Mesenchymal stem cell (in vitro differentiated cells and primary cell): Measurements from ENCODE around the gene ARHGAP9.
"Not testable (repeated sequence)": the region's sequence is repeated elsewhere in the genome, so short reads cannot be mapped to it uniquely, and the experiment has no call there.

ENCODE experiments used
- DNase-seq: peaks from one replicate; pipeline ENCODE4 v3.0.0-alpha.2; 2013
- H2AFZ ChIP-seq: one replicate; pipeline ENCODE4 v1.6.1; 2013; ENCODE audit warnings: low read depth, mild to moderate bottlenecking, control low read depth, inconsistent platforms, low read length, moderate library complexity
- H2AK5ac ChIP-seq: 2 replicates; pipeline ENCODE4 v1.6.1; 2013; ENCODE audit warnings: low read length, moderate library complexity, mild to moderate bottlenecking, inconsistent platforms; ENCODE audit not compliant: severe bottlenecking
- H2BK120ac ChIP-seq: one replicate; pipeline ENCODE4 v1.6.1; 2013; ENCODE audit warnings: low read depth, mild to moderate bottlenecking, inconsistent platforms, low read length, moderate library complexity
- H2BK12ac ChIP-seq, 2 experiments: one replicate each; pipeline ENCODE4 v1.6.1; 2013; ENCODE audit warnings: inconsistent platforms in 2 of 2, low read length in 2 of 2, mild to moderate bottlenecking in 2 of 2, moderate library complexity in 2 of 2, control low read depth in 1 of 2
- H2BK15ac ChIP-seq: one replicate; pipeline ENCODE4 v1.6.1; 2013; ENCODE audit warnings: mild to moderate bottlenecking, low read depth, inconsistent platforms; ENCODE audit not compliant: poor library complexity, severe bottlenecking
- H2BK5ac ChIP-seq: 2 replicates; pipeline ENCODE4 v1.6.1; 2013; ENCODE audit warnings: low read depth, mild to moderate bottlenecking, low read length, control low read depth, inconsistent platforms; ENCODE audit not compliant: poor library complexity, severe bottlenecking
- H3K14ac ChIP-seq, 2 experiments: one replicate each; pipeline ENCODE4 v1.6.1; 2013; ENCODE audit warnings: inconsistent platforms in 2 of 2, low read length in 2 of 2, control low read depth in 1 of 2, mild to moderate bottlenecking in 1 of 2, moderate library complexity in 1 of 2
- H3K18ac ChIP-seq, 2 experiments: one replicate each; pipeline ENCODE4 v1.6.1; 2013; ENCODE audit warnings: inconsistent platforms in 2 of 2, low read length in 2 of 2, control low read depth in 1 of 2, low read depth in 1 of 2, mild to moderate bottlenecking in 1 of 2
- H3K23ac ChIP-seq, 2 experiments: one replicate each; pipeline ENCODE4 v1.6.1; 2013; ENCODE audit warnings: inconsistent platforms in 2 of 2, low read length in 2 of 2, mild to moderate bottlenecking in 2 of 2, moderate library complexity in 2 of 2, control low read depth in 1 of 2
- H3K27ac ChIP-seq: 2 replicates; pipeline ENCODE4 v1.5.1; 2013; ENCODE audit warnings: mild to moderate bottlenecking, moderate library complexity, low read length, control low read depth, inconsistent platforms; ENCODE audit not compliant: poor library complexity, severe bottlenecking
- H3K27me3 ChIP-seq, 2 experiments: 2 replicates each; pipeline versions ENCODE4 v1.6.1 to v1.7.0; 2013; ENCODE audit warnings: low read length in 2 of 2, mild to moderate bottlenecking in 2 of 2, moderate library complexity in 2 of 2, control low read depth in 1 of 2, inconsistent platforms in 1 of 2; ENCODE audit not compliant: control insufficient read depth in 1 of 2, insufficient read depth in 1 of 2
- H3K36me3 ChIP-seq, 2 experiments: 2 replicates each; pipeline versions ENCODE4 v1.6.1 to v1.7.0; 2013; ENCODE audit warnings: low read length in 2 of 2, control low read depth in 1 of 2, inconsistent platforms in 1 of 2, low read depth in 1 of 2, mild to moderate bottlenecking in 1 of 2; ENCODE audit not compliant: insufficient read depth in 2 of 2, control insufficient read depth in 1 of 2
- H3K4ac ChIP-seq, 2 experiments: one replicate each; pipeline ENCODE4 v1.6.1; 2013; ENCODE audit warnings: inconsistent platforms in 2 of 2, low read length in 2 of 2, mild to moderate bottlenecking in 2 of 2, moderate library complexity in 2 of 2, control low read depth in 1 of 2, low read depth in 1 of 2
- H3K4me1 ChIP-seq: 2 replicates; pipeline ENCODE4 v1.6.1; 2013; ENCODE audit warnings: low read depth, low read length, control low read depth; ENCODE audit not compliant: control insufficient read depth, insufficient read depth
- H3K4me2 ChIP-seq: 2 replicates; pipeline ENCODE4 v1.6.1; 2013; ENCODE audit warnings: low read length, mild to moderate bottlenecking, inconsistent platforms; ENCODE audit not compliant: poor library complexity, severe bottlenecking
- H3K4me3 ChIP-seq, 2 experiments: 2 replicates each; pipeline versions ENCODE4 v1.5.1 to v1.7.0; 2013; ENCODE audit warnings: low read length in 2 of 2, mild to moderate bottlenecking in 2 of 2, control low read depth in 1 of 2, low read depth in 1 of 2; ENCODE audit not compliant: insufficient read depth in 1 of 2
- H3K79me1 ChIP-seq: replicated peaks from 2 replicates; pipeline ENCODE4 v1.6.1; 2013; ENCODE audit warnings: mild to moderate bottlenecking, control low read depth, low read length, inconsistent platforms; ENCODE audit not compliant: poor library complexity, severe bottlenecking
- H3K9ac ChIP-seq: 2 replicates; pipeline ENCODE4 v1.7.0; 2013; ENCODE audit warnings: mild to moderate bottlenecking, low read length, moderate library complexity
- H3K9me3 ChIP-seq: 2 replicates; pipeline ENCODE4 v1.7.0; 2013; ENCODE audit warnings: mild to moderate bottlenecking, low read length; ENCODE audit not compliant: control insufficient read depth
- H4K8ac ChIP-seq: one replicate; pipeline ENCODE4 v1.6.1; 2013; ENCODE audit warnings: inconsistent platforms, mild to moderate bottlenecking, low read length, moderate library complexity
- H4K91ac ChIP-seq: one replicate; pipeline ENCODE4 v1.6.1; 2013; ENCODE audit warnings: mild to moderate bottlenecking, low read length, inconsistent platforms
- WGBS: methylation state at CpG from one replicate; pipeline ENCODE4 v1.1.7; 2013; ENCODE audit warnings: mixed read lengths; 5-methylcytosine and 5-hydroxymethylcytosine counted together

The ARHGAP9 gene

DNA sequence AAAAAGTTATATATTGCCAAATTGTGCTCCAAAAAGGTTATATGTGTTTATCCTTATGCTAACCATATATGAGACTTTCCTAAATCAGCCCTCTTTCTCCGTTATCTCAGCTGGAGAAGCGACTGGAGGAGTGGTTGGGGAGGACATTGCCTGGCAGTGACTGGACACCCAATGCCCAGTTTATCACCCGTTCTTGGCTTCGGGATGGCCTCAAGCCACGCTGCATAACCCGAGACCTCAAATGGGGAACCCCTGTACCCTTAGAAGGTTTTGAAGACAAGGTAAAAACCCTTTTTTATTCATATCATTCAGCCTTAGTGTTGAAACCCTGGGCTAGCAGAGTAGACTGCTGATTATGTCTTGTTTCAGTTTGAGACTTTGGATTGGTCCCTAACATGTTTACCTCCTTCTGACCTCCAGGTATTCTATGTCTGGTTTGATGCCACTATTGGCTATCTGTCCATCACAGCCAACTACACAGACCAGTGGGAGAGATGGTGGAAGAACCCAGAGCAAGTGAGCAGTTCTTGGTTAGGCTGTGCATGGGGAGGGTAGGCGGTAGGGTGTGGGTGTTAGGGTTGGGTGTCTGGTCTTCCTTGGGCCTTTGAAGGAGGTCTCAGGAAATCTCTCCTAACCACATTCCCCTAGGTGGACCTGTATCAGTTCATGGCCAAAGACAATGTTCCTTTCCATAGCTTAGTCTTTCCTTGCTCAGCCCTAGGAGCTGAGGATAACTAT, 32.1 kb upstream of the ARHGAP9 start:
- Histone ChIP-seq H3K79me1 (peaks cover 17% of the 10 kb centered on the region), H4K91ac (no peak overlapping the region), H3K4me2 (no peak overlapping the region), H2AFZ (no peak overlapping the region), H4K8ac (peak overlapping the region; percentile 4), H3K23ac (no peak overlapping the region), H3K4me1 (peaks cover 4% of the 10 kb centered on the region), H3K36me3 (peaks cover 57 to 68% of the 10 kb centered on the region in 2 experiments), H3K4ac (no peak overlapping the region), H3K27me3 (no peaks in the 10 kb centered on the region), H3K27ac (no peak overlapping the region), H3K14ac (no peak overlapping the region), H3K9me3 (no peaks in the 10 kb centered on the region), H2BK5ac (no peak overlapping the region), H3K18ac (no peak overlapping the region), H3K9ac (no peak overlapping the region), H2BK12ac (no peak overlapping the region), H2BK120ac (no peak overlapping the region), H2BK15ac (no peak overlapping the region), H2AK5ac (no peak overlapping the region), H3K4me3 (no peak overlapping the region)
- no peak for DNase-seq
- 99% methylated on average over 6 of the region's 7 CpGs for WGBS

GRCh38 chr12:57511161-57511560, 31.5 kb upstream of the ARHGAP9 start:
- no peak overlapping the region for H3K18ac ChIP-seq
- H4K8ac ChIP-seq: no peak overlapping the region
- H3K4me1 ChIP-seq: peaks cover 4% of the 10 kb centered on the region
- H2AK5ac ChIP-seq: no peak overlapping the region
- H3K4me3 ChIP-seq: no peak overlapping the region
- H3K4ac ChIP-seq: no peak overlapping the region
- DNase-seq: no peak
- H3K4me2 ChIP-seq: no peak overlapping the region
- H3K27me3 ChIP-seq: no peaks in the 10 kb centered on the region
- H3K79me1 ChIP-seq: peaks cover 17% of the 10 kb centered on the region
- no peak overlapping the region for H2BK120ac ChIP-seq
- no peak overlapping the region for H2BK5ac ChIP-seq
- 99% methylated on average over 4 of the region's 4 CpGs for WGBS
- H2BK12ac ChIP-seq: no peak overlapping the region
- H3K27ac ChIP-seq: no peak overlapping the region
- no peak overlapping the region for H3K23ac ChIP-seq
- H3K14ac ChIP-seq: no peak overlapping the region
- H2AFZ ChIP-seq: no peak overlapping the region
- H3K9me3 ChIP-seq: no peaks in the 10 kb centered on the region
- no peak overlapping the region for H2BK15ac ChIP-seq
- H3K36me3 ChIP-seq: peaks cover 52 to 66% of the 10 kb centered on the region in 2 experiments
- H3K9ac ChIP-seq: no peak overlapping the region
- H4K91ac ChIP-seq: no peak overlapping the region

DNA sequence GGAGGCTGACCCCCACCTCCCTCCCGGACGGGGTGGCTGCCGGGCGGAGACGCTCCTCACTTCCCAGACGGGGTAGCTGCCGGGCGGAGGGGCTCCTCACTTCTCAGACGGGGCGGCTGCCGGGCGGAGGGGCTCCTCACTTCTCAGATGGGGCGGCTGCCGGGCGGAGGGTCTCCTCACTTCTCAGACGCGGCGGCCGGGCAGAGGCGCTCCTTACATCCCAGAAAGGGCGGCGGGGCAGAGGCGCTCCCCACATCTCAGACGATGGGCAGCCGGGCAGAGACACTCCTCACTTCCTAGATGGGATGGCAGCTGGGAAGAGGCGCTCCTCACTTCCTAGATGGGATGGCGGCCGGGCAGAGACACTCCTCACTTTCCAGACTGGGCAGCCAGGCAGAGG, 28.1 kb upstream of the ARHGAP9 start:
- WGBS: over 99% methylated on average over 17 of the region's 28 CpGs
- not testable (repeated sequence) for H3K9ac ChIP-seq, DNase-seq

GRCh38 chr12:57506541-57506940, 26.9 kb upstream of the ARHGAP9 start:
- H3K27me3 ChIP-seq, H2BK12ac ChIP-seq: not testable (repeated sequence)

More for the DNA sequence above, 28.1 kb upstream of the ARHGAP9 start:
- H2BK5ac ChIP-seq, H3K4me3 ChIP-seq, H3K4ac ChIP-seq, H4K8ac ChIP-seq, H2AFZ ChIP-seq, H3K23ac ChIP-seq, H3K9me3 ChIP-seq, H3K27ac ChIP-seq, H3K4me2 ChIP-seq, H3K27me3 ChIP-seq, H2AK5ac ChIP-seq, H4K91ac ChIP-seq, H2BK12ac ChIP-seq, H2BK120ac ChIP-seq, H3K18ac ChIP-seq, H3K14ac ChIP-seq, H3K4me1 ChIP-seq, H2BK15ac ChIP-seq: not testable (repeated sequence)
- peaks cover 66 to 67% of the 10 kb centered on the region in 2 experiments for H3K36me3 ChIP-seq
- H3K79me1 ChIP-seq: peaks cover 20% of the 10 kb centered on the region

More at GRCh38 chr12:57506541-57506940, 26.9 kb upstream of the ARHGAP9 start:
- H3K27ac ChIP-seq, H3K14ac ChIP-seq, H3K4me1 ChIP-seq, H2BK120ac ChIP-seq, H2AK5ac ChIP-seq, H2BK5ac ChIP-seq, H3K9ac ChIP-seq, H3K4me3 ChIP-seq, H4K8ac ChIP-seq, H4K91ac ChIP-seq, H3K23ac ChIP-seq, DNase-seq, H2BK15ac ChIP-seq, H3K18ac ChIP-seq, H3K4me2 ChIP-seq, H3K9me3 ChIP-seq, H3K4ac ChIP-seq, H2AFZ ChIP-seq: not testable (repeated sequence)
- Histone ChIP-seq H3K36me3 (peaks cover 64 to 69% of the 10 kb centered on the region in 2 experiments), H3K79me1 (peaks cover 17% of the 10 kb centered on the region)
- 93% methylated on average over 1 of the region's 4 CpGs for WGBS
